Measurements from ENCODE around the gene TTC32. TPM values are rescaled to one million over a fixed set of nuclear protein-coding genes. Genes with fewer than 3 reads are reported as not detected.
A peak's percentile ranks its signal among the peaks of the same experiment; 100 is the strongest.
"Not testable (repeated sequence)": the region's sequence is repeated elsewhere in the genome, so short reads cannot be mapped to it uniquely, and the experiment has no call there.

Gene TTC32
- total and polyA plus RNA-seq, 8 donors = 3.2 to 24.3 (median 5.2) TPM

DNA sequence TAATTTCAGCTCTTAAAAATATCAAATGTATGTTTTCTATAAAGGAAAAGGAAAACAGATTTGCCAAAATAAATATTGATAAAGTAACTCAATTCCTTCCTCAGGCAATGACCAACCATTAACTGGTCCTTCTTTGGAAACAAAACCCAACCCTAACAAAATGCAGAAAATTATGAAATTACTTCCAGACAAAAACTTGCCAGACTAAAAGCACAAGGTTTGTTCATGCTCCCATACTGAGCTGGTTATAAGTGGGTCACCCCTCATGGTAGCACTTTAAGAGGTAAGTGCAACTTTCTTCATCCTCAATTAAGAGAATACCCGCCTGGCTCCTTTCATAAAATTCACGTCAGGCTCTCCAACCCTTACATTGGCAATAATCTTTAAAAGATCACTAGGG lies 31.1 kb upstream of the TTC32 start:
- DNase-seq (no peak), ATAC-seq (no peak), FAIRE-seq (no peak)
- intact Hi-C loops (cut with DNase I) = no loop called here
- Histone ChIP-seq H3K27ac (peak overlapping the region in 2 of 4 donors; percentile 1 to 42), H3K27me3 (no peaks in the 10 kb centered on the region), H3K4me1 (peaks cover 0 to 7% (median 0%) of the 10 kb centered on the region in 3 donors), H3K9me3 (no peaks in the 10 kb centered on the region), H3K36me3 (peaks cover 2 to 22% (median 7%) of the 10 kb centered on the region in 3 donors), H3K4me3 (no peak overlapping the region)
- 85 to 89% methylated on average over 2 of the region's 2 CpGs for WGBS, 2 donors
- TF ChIP-seq, protein P1, sequence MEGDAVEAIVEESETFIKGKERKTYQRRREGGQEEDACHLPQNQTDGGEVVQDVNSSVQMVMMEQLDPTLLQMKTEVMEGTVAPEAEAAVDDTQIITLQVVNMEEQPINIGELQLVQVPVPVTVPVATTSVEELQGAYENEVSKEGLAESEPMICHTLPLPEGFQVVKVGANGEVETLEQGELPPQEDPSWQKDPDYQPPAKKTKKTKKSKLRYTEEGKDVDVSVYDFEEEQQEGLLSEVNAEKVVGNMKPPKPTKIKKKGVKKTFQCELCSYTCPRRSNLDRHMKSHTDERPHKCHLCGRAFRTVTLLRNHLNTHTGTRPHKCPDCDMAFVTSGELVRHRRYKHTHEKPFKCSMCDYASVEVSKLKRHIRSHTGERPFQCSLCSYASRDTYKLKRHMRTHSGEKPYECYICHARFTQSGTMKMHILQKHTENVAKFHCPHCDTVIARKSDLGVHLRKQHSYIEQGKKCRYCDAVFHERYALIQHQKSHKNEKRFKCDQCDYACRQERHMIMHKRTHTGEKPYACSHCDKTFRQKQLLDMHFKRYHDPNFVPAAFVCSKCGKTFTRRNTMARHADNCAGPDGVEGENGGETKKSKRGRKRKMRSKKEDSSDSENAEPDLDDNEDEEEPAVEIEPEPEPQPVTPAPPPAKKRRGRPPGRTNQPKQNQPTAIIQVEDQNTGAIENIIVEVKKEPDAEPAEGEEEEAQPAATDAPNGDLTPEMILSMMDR (IDR thresholded peaks at IDR 0.05) = no peak

DNA sequence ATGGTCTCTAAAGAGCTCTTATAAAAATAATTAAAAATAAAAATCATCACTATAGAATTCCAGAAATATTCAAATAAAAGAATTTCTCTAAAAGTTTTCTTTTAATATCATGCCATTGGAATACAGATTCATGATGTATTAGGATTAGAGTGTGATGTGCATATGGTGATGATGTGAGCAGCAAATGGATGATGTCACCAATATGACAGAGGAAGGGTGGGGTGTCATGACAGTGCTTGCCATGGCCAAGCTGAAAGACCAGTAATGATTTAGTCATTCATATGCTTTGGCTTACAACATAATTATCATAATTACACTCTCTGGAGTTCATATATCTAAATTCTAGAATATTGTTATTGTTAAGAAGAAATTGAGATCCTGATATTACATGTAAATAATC lies 27.4 kb upstream of the TTC32 start:
- Histone ChIP-seq H3K9me3 (no peaks in the 10 kb centered on the region), H3K27me3 (no peaks in the 10 kb centered on the region), H3K36me3 (peaks cover 0 to 9% (median 0%) of the 10 kb centered on the region in 3 donors), H3K27ac (no peak overlapping the region), H3K4me1 (peaks cover 0 to 7% (median 0%) of the 10 kb centered on the region in 3 donors), H3K4me3 (no peak overlapping the region)
- TF ChIP-seq, protein P1 (IDR thresholded peaks at IDR 0.05) = no peak
- no peak for FAIRE-seq
- no peak for DNase-seq
- ATAC-seq = no peak
- intact Hi-C loops (cut with DNase I) = no loop called here

DNA sequence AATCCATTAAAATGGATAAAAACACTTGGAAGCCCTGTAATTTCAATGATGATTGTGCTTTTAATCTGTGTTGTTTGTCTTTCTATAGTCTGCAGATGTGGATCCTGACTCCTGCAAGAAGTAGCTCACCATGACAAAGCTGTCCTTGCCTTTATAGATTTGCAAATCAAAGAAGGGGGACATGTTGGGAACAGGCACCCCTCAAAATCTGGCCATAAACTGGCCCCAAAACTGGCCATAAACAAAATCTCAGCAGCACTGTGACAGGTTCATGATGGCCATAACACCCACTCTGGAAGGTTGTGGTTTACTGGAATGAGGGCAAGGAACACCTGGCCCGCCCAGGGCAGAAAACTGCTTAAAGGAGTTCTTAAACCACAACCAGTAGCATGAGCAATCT lies 26.0 kb upstream of the TTC32 start:
- H3K27ac ChIP-seq; H3K4me3 ChIP-seq; H3K9me3 ChIP-seq; ATAC-seq; DNase-seq; intact Hi-C loops (cut with DNase I); H3K4me1 ChIP-seq; FAIRE-seq; H3K27me3 ChIP-seq; H3K36me3 ChIP-seq: not testable (repeated sequence)
- WGBS, 2 donors = 98 to 100% methylated on average over 1 of the region's 1 CpG

DNA sequence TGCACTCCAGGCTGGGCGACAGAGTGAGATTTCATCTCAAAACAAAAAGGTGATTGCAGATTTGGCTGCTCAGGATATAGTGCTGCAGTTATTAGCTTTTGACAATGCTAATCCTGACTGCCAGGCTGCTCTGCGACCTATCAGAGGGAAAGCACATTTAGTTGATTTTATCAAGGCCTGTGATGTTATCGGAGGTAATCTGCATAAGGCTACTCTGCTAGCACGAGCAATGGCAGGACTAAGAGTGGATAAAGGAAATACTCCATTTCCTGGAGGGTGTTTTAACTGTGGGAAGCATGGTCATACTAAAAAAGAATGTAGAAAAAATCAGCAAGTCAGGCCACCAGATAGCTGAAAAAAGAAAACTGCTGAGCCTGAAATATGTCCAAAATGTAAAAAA lies 22.7 kb upstream of the TTC32 start:
- H3K36me3 ChIP-seq; H3K27ac ChIP-seq; DNase-seq; H3K4me3 ChIP-seq; H3K27me3 ChIP-seq; intact Hi-C loops (cut with DNase I); FAIRE-seq; ATAC-seq; H3K9me3 ChIP-seq; H3K4me1 ChIP-seq: not testable (repeated sequence)
- WGBS, 2 donors = 86 to 90% methylated on average over 4 of the region's 4 CpGs

DNA sequence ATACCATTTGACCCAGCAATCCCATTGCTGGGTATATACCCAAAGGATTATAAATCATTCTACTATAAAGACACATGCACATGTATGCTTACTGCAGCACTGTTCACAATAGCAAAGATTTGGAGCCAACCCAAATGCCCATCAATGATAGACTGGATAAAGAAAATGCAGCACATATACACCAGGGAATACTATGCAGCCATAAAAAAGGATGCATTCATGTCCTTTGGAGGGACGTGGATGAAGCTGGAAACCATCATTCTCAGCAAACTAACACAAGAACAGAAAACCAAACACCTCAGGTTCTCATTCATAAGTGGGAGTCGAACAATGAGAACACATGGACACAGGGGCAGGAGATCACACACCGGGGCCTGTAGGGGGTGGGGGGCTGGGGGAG lies 20.4 kb upstream of the TTC32 start:
- 64 to 97% methylated on average over 3 of the region's 3 CpGs for WGBS, 2 donors
- H3K4me1 ChIP-seq; DNase-seq; intact Hi-C loops (cut with DNase I); H3K9me3 ChIP-seq; H3K4me3 ChIP-seq; FAIRE-seq; H3K27ac ChIP-seq; H3K27me3 ChIP-seq; H3K36me3 ChIP-seq; ATAC-seq: not testable (repeated sequence)

DNA sequence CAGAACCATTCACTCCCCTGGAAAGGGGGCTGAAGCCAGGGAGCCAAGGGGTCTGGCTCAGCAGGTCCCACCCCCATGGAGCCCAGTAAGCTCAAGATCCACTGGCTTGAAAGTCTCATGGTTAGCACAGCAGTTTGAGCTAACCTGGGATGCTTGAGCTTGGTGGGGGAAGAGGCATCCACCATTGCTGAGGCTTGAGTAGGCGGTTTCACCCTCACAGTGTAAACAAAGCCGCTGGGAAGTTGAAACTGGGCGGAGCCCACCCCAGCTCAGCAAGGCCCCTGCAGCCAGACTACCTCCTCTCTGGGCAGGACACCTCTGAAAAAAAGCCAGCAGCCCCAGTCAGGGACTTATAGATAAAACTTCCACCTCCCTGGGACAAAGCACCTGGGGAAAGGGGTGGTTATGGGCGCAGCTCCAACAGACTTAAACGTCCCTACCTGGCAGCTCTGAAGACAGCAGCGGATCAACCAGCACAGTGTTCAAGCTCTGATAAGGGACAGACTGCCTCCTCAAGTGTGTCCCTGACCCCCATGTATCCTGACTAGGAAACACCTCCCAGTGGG lies 14.7 kb upstream of the TTC32 start:
- H3K4me1 ChIP-seq = no peaks in the 10 kb centered on the region
- no peak overlapping the region for H3K27ac ChIP-seq
- H3K36me3 ChIP-seq = no peaks in the 10 kb centered on the region
- no peak overlapping the region for H3K4me3 ChIP-seq
- H3K27me3 ChIP-seq = no peaks in the 10 kb centered on the region
- 81 to 85% methylated on average over 6 of the region's 6 CpGs for WGBS, 2 donors
- DNase-seq (no peak), FAIRE-seq (no peak), ATAC-seq (no peak)
- intact Hi-C loops (cut with DNase I) = no loop called here
- TF ChIP-seq, protein P1 (IDR thresholded peaks at IDR 0.05) = no peak
- no peaks in the 10 kb centered on the region for H3K9me3 ChIP-seq
